Psoas muscle (tissue), 8 donors: Measurements from ENCODE around the gene DSEL. TPM values are rescaled to one million over a fixed set of nuclear protein-coding genes. Genes with fewer than 3 reads are reported as not detected.

Source experiments
- ATAC-seq, 4 donors: fragments of 200-7000 bp; cut with Tn5 transposase; one replicate each; pipeline ENCODE4 v1.9.1; 2020; ENCODE audit warnings: moderate library complexity in 3 of 4, mild to moderate bottlenecking in 2 of 4
- DNase-seq, 2 donors: peaks; one replicate each; pipeline ENCODE4 v3.0.0-alpha.2; 2020
- H3K27ac ChIP-seq: fragments of 200-600 bp; one replicate; pipeline ENCODE4 v1.8.0; 2022
- H3K27me3 ChIP-seq, 3 donors: fragments of 200-600 bp in 1 of 3; one replicate each; pipeline versions ENCODE4 v1.6.1 to v1.8.0; 2013 to 2022; ENCODE audit warnings: low read length in 2 of 3, mild to moderate bottlenecking in 2 of 3, moderate library complexity in 1 of 3; ENCODE audit not compliant: insufficient read depth in 3 of 3
- H3K36me3 ChIP-seq, 2 donors: fragments of 200-600 bp in 1 of 2; one replicate each; pipeline versions ENCODE4 v1.6.1 to v1.8.0; 2013 to 2022; ENCODE audit warnings: low read depth in 1 of 2, mild to moderate bottlenecking in 1 of 2, moderate library complexity in 1 of 2; ENCODE audit not compliant: insufficient read depth in 1 of 2
- H3K4me1 ChIP-seq: fragments of 200-600 bp; one replicate; pipeline ENCODE4 v1.8.0; 2022
- H3K4me3 ChIP-seq: fragments of 200-600 bp; one replicate; pipeline ENCODE4 v1.8.0; 2022; ENCODE audit warnings: mild to moderate bottlenecking
- H3K9me3 ChIP-seq: fragments of 200-600 bp; one replicate; pipeline ENCODE4 v1.8.0; 2022
- CTCF ChIP-seq: fragments of 200-600 bp; IDR thresholded peaks from one replicate; pipeline ENCODE4 v1.8.0; 2022; ENCODE audit warnings: antibody characterized with exemption
- WGBS, 3 donors: extraction: QIAGEN DNeasy Blood & Tissue Kit; methylation state at CpG; one replicate each; pipeline versions ENCODE4 v1.1.6 to v1.1.7; 2013; 5-methylcytosine and 5-hydroxymethylcytosine counted together
- intact Hi-C, 2 donors: fragments of 100-400 bp; cut with DNase I; formaldehyde crosslinking; loops; one replicate each; pipeline versions ENCODE4 v1.11.0 to v1.14.2; 2022
- polyA plus RNA-seq, 3 donors: library from polyadenylated mRNA; stranded (reverse); fragments of 200-250 nt; gene quantifications; one replicate each; pipeline ENCODE4 v1.2.3, GENCODE V29; 2013
- total RNA-seq, 4 donors: library from RNA; stranded (reverse); fragmentation: NEBNext Ultra II Directional in 2 of 4; extraction: Animal tissue kit (Norgen Biotek cat#: 25700) in 2 of 4; gene quantifications; one replicate each; pipeline versions ENCODE4 v1.2.1 to v1.2.4, GENCODE V29; 2021 to 2023
- donor health status: healthy with polysubstance abuse.
- donor health status: DM: no; HTN: no; CAD: no; lungs with moderate emphysema.
- donor health status: Bipolar disorder and iron deficiency.
- donor health status: healthy.
- donor health status: DM: yes; HTN: yes; CAD: no.
- donor health status: DM: no; HTN: no; CAD: no.
- donor health status: DM: no; HTN: no; CAD: no.
- donor health status: DM: yes; HTN: yes; CAD: no.

The DSEL gene
- total and polyA plus RNA-seq, 7 donors = 0.48 to 5.0 (median 1.4) TPM

GRCh38 chr18:67483952-67484351, 32.6 kb downstream of the DSEL start:
- Histone ChIP-seq H3K9me3 (no peaks in the 10 kb centered on the region), H3K27ac (no peak overlapping the region), H3K36me3 (no peaks in the 10 kb centered on the region), H3K4me3 (no peak overlapping the region), H3K4me1 (no peaks in the 10 kb centered on the region), H3K27me3 (no peaks in the 10 kb centered on the region)
- intact Hi-C loops = no loop called here
- ATAC-seq (no peak), DNase-seq (no peak)
- WGBS, 3 donors = 90 to 95% (median 94%) methylated on average over 6 of the region's 6 CpGs
- no peak for TF ChIP-seq CTCF

GRCh38 chr18:67483237-67483636, 33.3 kb downstream of the DSEL start:
- ATAC-seq (no peak), DNase-seq (no peak)
- no peak overlapping the region for H3K27ac ChIP-seq
- intact Hi-C loops = no loop called here
- H3K9me3 ChIP-seq = no peaks in the 10 kb centered on the region
- H3K27me3 ChIP-seq = no peaks in the 10 kb centered on the region
- no peak overlapping the region for H3K4me3 ChIP-seq
- no peak for TF ChIP-seq CTCF
- H3K4me1 ChIP-seq = no peaks in the 10 kb centered on the region
- 15 to 33% (median 15%) methylated on average over 2 of the region's 2 CpGs for WGBS, 3 donors
- H3K36me3 ChIP-seq = no peaks in the 10 kb centered on the region

- no peak overlapping the region for H3K27ac ChIP-seq
- ATAC-seq (no peak), DNase-seq (no peak)
- H3K9me3 ChIP-seq = no peaks in the 10 kb centered on the region
- no peaks in the 10 kb centered on the region for H3K27me3 ChIP-seq
- TF ChIP-seq CTCF = no peak
- intact Hi-C loops = no loop called here
- WGBS, 3 donors = 89 to 94% (median 93%) methylated on average over 3 of the region's 3 CpGs
- no peaks in the 10 kb centered on the region for H3K36me3 ChIP-seq
- H3K4me3 ChIP-seq = no peak overlapping the region
- no peaks in the 10 kb centered on the region for H3K4me1 ChIP-seq
These were observed 38.3 kb downstream of the DSEL start for GRCh38 chr18:67478249-67478648.

GRCh38 chr18:67477522-67477921, 39.0 kb downstream of the DSEL start:
- H3K36me3 ChIP-seq = no peaks in the 10 kb centered on the region
- ATAC-seq (no peak), DNase-seq (no peak)
- intact Hi-C loops = no loop called here
- H3K27ac ChIP-seq = no peak overlapping the region
- TF ChIP-seq CTCF = no peak
- no peaks in the 10 kb centered on the region for H3K4me1 ChIP-seq
- no peak overlapping the region for H3K4me3 ChIP-seq
- H3K27me3 ChIP-seq = no peaks in the 10 kb centered on the region
- 45 to 68% (median 48%) methylated on average over 2 of the region's 2 CpGs for WGBS, 3 donors
- H3K9me3 ChIP-seq = no peaks in the 10 kb centered on the region

GRCh38 chr18:67476585-67476984, 39.9 kb downstream of the DSEL start:
- Histone ChIP-seq H3K9me3 (no peaks in the 10 kb centered on the region), H3K27me3 (no peaks in the 10 kb centered on the region), H3K4me3 (no peak overlapping the region), H3K27ac (no peak overlapping the region), H3K36me3 (no peaks in the 10 kb centered on the region), H3K4me1 (no peaks in the 10 kb centered on the region)
- no peak for TF ChIP-seq CTCF
- intact Hi-C loops = no loop called here
- ATAC-seq = no peak
- DNase-seq = no peak
- WGBS, 3 donors = 75 to 80% (median 80%) methylated on average over 3 of the region's 3 CpGs
